ENCODE measurements around the gene ROS1. TPM values are rescaled to one million over a fixed set of nuclear protein-coding genes. Genes with fewer than 3 reads are reported as not detected.

Gene ROS1
- total and polyA plus RNA-seq, 5 donors from 2014 or later: not detected

DNA sequence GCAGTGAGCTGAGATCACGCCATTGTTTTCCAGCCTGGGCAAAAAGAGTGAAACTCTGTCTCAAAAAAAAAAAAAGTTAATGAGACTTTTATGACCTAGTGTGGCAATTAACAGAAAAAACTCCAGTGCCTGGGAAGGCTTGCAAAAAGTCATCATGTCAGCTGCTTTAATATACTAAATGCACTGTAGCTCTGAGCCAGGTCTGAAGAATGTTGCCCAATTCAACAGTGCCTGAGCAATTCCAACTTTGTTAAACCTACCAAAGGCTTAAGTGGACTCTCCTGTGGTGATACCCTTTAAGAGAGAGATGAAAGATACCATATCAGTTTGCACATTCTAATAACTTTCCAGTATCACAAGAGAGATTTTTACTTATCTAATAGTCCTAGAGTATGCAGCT lies 6.5 kb upstream of the ROS1 start:
- Mint-ChIP-seq H3K27ac (no peak overlapping the region), H3K4me3 (no peak overlapping the region), H3K27me3 (peaks cover 25% of the 10 kb centered on the region), H3K4me1 (no peaks in the 10 kb centered on the region), H3K36me3 (no peaks in the 10 kb centered on the region), H3K9me3 (peaks cover 0 to 1% (median 0%) of the 10 kb centered on the region in 7 donors)
- no peak overlapping the region for H3K4me3 ChIP-seq (ENCODE audit: low read depth, low read length)
- no peaks in the 10 kb centered on the region for H3K9me3 ChIP-seq (ENCODE audit: control insufficient read depth in 2 of 2, low read length in 2 of 2)
- H3K36me3 ChIP-seq (ENCODE audit: control insufficient read depth, insufficient read depth, low read length): no peaks in the 10 kb centered on the region
- ATAC-seq (ENCODE audit: low read depth in 2 of 2) (no peak), DNase-seq (no peak)
- no peaks in the 10 kb centered on the region for H3K4me1 ChIP-seq (ENCODE audit: control insufficient read depth, insufficient read depth, low read length, poor library complexity, severe bottlenecking)
- no peak overlapping the region for H3K27ac ChIP-seq (ENCODE audit: insufficient read depth, low read length, poor library complexity, severe bottlenecking)
- peaks cover 6% of the 10 kb centered on the region for H3K27me3 ChIP-seq (ENCODE audit: control insufficient read depth, insufficient read depth, low read length)

DNA sequence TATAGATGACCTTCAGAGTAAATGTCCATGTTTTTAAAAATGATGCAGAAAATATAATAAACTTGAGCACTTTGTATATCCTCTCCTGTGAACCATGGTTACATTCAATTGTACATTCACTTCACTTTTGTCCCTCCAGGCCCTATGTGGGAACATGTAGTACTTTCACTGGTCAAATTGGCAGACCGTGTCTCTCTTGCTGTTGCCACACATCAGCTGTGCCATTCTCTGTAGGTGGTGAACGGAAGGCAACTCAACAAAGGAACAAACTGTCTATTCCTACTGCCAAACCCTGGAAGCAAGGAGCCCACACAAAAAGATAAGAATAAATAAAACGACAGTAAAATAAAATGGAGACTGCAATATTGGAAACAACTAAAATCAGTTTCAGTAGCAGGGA lies 2.0 kb downstream of the ROS1 start:
- Mint-ChIP-seq H3K27me3 (peaks cover 8% of the 10 kb centered on the region), H3K9me3 (peaks cover 0 to 1% (median 0%) of the 10 kb centered on the region in 7 donors), H3K36me3 (no peaks in the 10 kb centered on the region), H3K27ac (no peak overlapping the region), H3K4me3 (no peak overlapping the region), H3K4me1 (no peaks in the 10 kb centered on the region)
- H3K4me1 ChIP-seq (ENCODE audit: control insufficient read depth, insufficient read depth, low read length, poor library complexity, severe bottlenecking): no peaks in the 10 kb centered on the region
- ATAC-seq (ENCODE audit: low read depth in 2 of 2) (no peak), DNase-seq (no peak)
- H3K27me3 ChIP-seq (ENCODE audit: control insufficient read depth, insufficient read depth, low read length): peaks cover 2% of the 10 kb centered on the region
- H3K36me3 ChIP-seq (ENCODE audit: control insufficient read depth, insufficient read depth, low read length): no peaks in the 10 kb centered on the region
- H3K9me3 ChIP-seq (ENCODE audit: control insufficient read depth in 2 of 2, low read length in 2 of 2): no peaks in the 10 kb centered on the region
- no peak overlapping the region for H3K4me3 ChIP-seq (ENCODE audit: low read depth, low read length)
- H3K27ac ChIP-seq (ENCODE audit: insufficient read depth, low read length, poor library complexity, severe bottlenecking): no peak overlapping the region

DNA sequence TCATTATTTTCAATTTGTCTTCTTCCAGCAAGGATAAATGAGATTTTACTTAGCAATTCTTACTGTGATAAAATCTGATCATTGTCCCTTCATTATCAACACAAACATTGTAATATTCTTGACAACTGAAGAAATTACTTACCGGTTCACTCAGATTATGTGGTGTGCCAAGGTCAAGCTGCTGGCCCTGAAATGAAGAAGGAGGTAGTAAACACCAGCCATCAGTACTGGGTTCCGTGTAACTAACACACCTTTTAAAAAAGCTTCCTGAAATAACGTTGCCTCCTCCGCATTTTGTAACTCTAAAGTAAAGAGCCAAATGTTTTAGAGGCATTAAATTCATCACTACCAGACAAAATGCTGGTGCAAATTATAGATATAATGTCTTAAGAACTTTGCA lies 7.4 kb downstream of the ROS1 start:
- Histone ChIP-seq H3K4me1 (ENCODE audit: control insufficient read depth, insufficient read depth, low read length, poor library complexity, severe bottlenecking) (no peaks in the 10 kb centered on the region), H3K27ac (ENCODE audit: insufficient read depth, low read length, poor library complexity, severe bottlenecking) (no peak overlapping the region), H3K4me3 (ENCODE audit: low read depth, low read length) (no peak overlapping the region), H3K9me3 (ENCODE audit: control insufficient read depth in 2 of 2, low read length in 2 of 2) (no peaks in the 10 kb centered on the region), H3K27me3 (ENCODE audit: control insufficient read depth, insufficient read depth, low read length) (no peaks in the 10 kb centered on the region), H3K36me3 (ENCODE audit: control insufficient read depth, insufficient read depth, low read length) (no peaks in the 10 kb centered on the region)
- no peaks in the 10 kb centered on the region for H3K4me1 Mint-ChIP-seq
- H3K27ac Mint-ChIP-seq: no peak overlapping the region
- ATAC-seq (ENCODE audit: low read depth in 2 of 2): no peak
- H3K27me3 Mint-ChIP-seq: peaks cover 9% of the 10 kb centered on the region
- no peak overlapping the region for H3K4me3 Mint-ChIP-seq
- no peak for DNase-seq
- no peaks in the 10 kb centered on the region for H3K9me3 Mint-ChIP-seq
- no peaks in the 10 kb centered on the region for H3K36me3 Mint-ChIP-seq

- Histone ChIP-seq H3K4me1 (ENCODE audit: control insufficient read depth, insufficient read depth, low read length, poor library complexity, severe bottlenecking) (no peaks in the 10 kb centered on the region), H3K27me3 (ENCODE audit: control insufficient read depth, insufficient read depth, low read length) (no peaks in the 10 kb centered on the region), H3K9me3 (ENCODE audit: control insufficient read depth in 2 of 2, low read length in 2 of 2) (no peaks in the 10 kb centered on the region), H3K27ac (ENCODE audit: insufficient read depth, low read length, poor library complexity, severe bottlenecking) (no peak overlapping the region), H3K36me3 (ENCODE audit: control insufficient read depth, insufficient read depth, low read length) (no peaks in the 10 kb centered on the region), H3K4me3 (ENCODE audit: low read depth, low read length) (no peak overlapping the region)
- Mint-ChIP-seq H3K4me1 (no peaks in the 10 kb centered on the region), H3K36me3 (no peaks in the 10 kb centered on the region), H3K27ac (no peak overlapping the region), H3K9me3 (no peaks in the 10 kb centered on the region), H3K27me3 (peaks cover 9% of the 10 kb centered on the region), H3K4me3 (no peak overlapping the region)
- ATAC-seq (ENCODE audit: low read depth in 2 of 2): no peak
- DNase-seq: no peak
Observed at GRCh38 chr6:117417851-117418250, 7.9 kb downstream of the ROS1 start.

- DNase-seq (no peak), ATAC-seq (ENCODE audit: low read depth in 2 of 2) (no peak)
Observed at GRCh38 chr6:117414770-117415169, 11.0 kb downstream of the ROS1 start.

DNA sequence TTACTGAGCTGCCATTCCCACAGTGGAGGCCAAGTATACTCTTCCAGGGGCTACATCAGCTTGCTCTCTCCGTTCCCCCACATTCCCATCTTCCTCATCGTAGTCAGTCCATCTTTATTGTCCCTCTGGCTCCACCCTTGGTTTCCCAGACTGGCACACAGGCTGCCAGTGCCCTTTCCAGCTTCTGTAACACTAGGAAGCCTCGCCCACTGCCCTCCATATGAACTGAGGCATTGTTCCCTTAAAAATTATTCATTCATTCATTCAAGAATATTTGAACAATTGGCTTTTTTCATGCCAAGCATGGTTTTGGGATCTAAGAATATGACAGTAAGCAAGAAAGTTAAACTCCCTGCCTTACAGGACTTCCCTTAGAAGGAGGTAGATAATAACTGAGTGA lies 14.3 kb downstream of the ROS1 start:
- no peaks in the 10 kb centered on the region for H3K36me3 ChIP-seq (ENCODE audit: control insufficient read depth, insufficient read depth, low read length)
- no peaks in the 10 kb centered on the region for H3K27me3 ChIP-seq (ENCODE audit: control insufficient read depth, insufficient read depth, low read length)
- no peak overlapping the region for H3K4me3 Mint-ChIP-seq
- H3K4me1 Mint-ChIP-seq: no peaks in the 10 kb centered on the region
- no peaks in the 10 kb centered on the region for H3K36me3 Mint-ChIP-seq
- H3K27ac Mint-ChIP-seq: no peak overlapping the region
- H3K27me3 Mint-ChIP-seq: peaks cover 16% of the 10 kb centered on the region
- ATAC-seq (ENCODE audit: low read depth in 2 of 2) (no peak), DNase-seq (no peak)
- no peak overlapping the region for H3K4me3 ChIP-seq (ENCODE audit: low read depth, low read length)
- no peak overlapping the region for H3K27ac ChIP-seq (ENCODE audit: insufficient read depth, low read length, poor library complexity, severe bottlenecking)
- H3K9me3 Mint-ChIP-seq: peaks cover 0 to 1% (median 0%) of the 10 kb centered on the region in 7 donors
- H3K9me3 ChIP-seq (ENCODE audit: control insufficient read depth in 2 of 2, low read length in 2 of 2): no peaks in the 10 kb centered on the region
- no peaks in the 10 kb centered on the region for H3K4me1 ChIP-seq (ENCODE audit: control insufficient read depth, insufficient read depth, low read length, poor library complexity, severe bottlenecking)

More at GRCh38 chr6:117414770-117415169, 11.0 kb downstream of the ROS1 start:
- Histone ChIP-seq H3K4me1 (ENCODE audit: control insufficient read depth, insufficient read depth, low read length, poor library complexity, severe bottlenecking) (no peaks in the 10 kb centered on the region), H3K27me3 (ENCODE audit: control insufficient read depth, insufficient read depth, low read length) (no peaks in the 10 kb centered on the region), H3K27ac (ENCODE audit: insufficient read depth, low read length, poor library complexity, severe bottlenecking) (no peak overlapping the region), H3K4me3 (ENCODE audit: low read depth, low read length) (no peak overlapping the region), H3K9me3 (ENCODE audit: control insufficient read depth in 2 of 2, low read length in 2 of 2) (no peaks in the 10 kb centered on the region), H3K36me3 (ENCODE audit: control insufficient read depth, insufficient read depth, low read length) (no peaks in the 10 kb centered on the region)
- H3K27ac Mint-ChIP-seq: no peak overlapping the region
- no peaks in the 10 kb centered on the region for H3K9me3 Mint-ChIP-seq
- no peak overlapping the region for H3K4me3 Mint-ChIP-seq
- no peaks in the 10 kb centered on the region for H3K36me3 Mint-ChIP-seq
- peaks cover 20% of the 10 kb centered on the region for H3K27me3 Mint-ChIP-seq
- no peaks in the 10 kb centered on the region for H3K4me1 Mint-ChIP-seq

- no peak for ATAC-seq (ENCODE audit: low read depth in 2 of 2)
- Histone ChIP-seq H3K4me3 (ENCODE audit: low read depth, low read length) (no peak overlapping the region), H3K27me3 (ENCODE audit: control insufficient read depth, insufficient read depth, low read length) (no peaks in the 10 kb centered on the region), H3K36me3 (ENCODE audit: control insufficient read depth, insufficient read depth, low read length) (no peaks in the 10 kb centered on the region), H3K4me1 (ENCODE audit: control insufficient read depth, insufficient read depth, low read length, poor library complexity, severe bottlenecking) (no peaks in the 10 kb centered on the region), H3K9me3 (ENCODE audit: control insufficient read depth in 2 of 2, low read length in 2 of 2) (no peaks in the 10 kb centered on the region), H3K27ac (ENCODE audit: insufficient read depth, low read length, poor library complexity, severe bottlenecking) (no peak overlapping the region)
- Mint-ChIP-seq H3K4me1 (no peaks in the 10 kb centered on the region), H3K27ac (no peak overlapping the region), H3K4me3 (no peak overlapping the region), H3K27me3 (peaks cover 16% of the 10 kb centered on the region), H3K36me3 (no peaks in the 10 kb centered on the region), H3K9me3 (peaks cover 0 to 1% (median 0%) of the 10 kb centered on the region in 7 donors)
- no peak for DNase-seq
Observed at GRCh38 chr6:117409863-117410262, 15.9 kb downstream of the ROS1 start.

DNA sequence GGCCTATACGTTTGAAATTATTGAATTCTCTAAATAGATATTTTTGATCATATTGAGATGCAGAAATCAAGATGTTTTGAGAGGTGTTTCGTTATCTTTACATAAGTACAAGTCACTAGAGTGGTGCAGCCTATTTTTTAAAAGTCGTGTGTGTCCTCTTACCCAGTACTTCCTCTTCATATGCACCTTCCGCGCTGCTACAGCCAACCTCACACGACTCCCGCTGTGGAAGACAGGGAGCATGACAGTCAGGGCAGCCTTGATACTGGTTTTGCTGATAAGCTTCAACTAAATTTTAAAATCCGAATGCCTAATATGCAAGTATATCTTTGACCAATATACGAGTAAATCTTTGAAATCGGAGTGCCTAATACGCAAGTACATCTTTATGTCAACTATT lies 16.3 kb downstream of the ROS1 start:
- DNase-seq (no peak), ATAC-seq (ENCODE audit: low read depth in 2 of 2) (no peak)
- Mint-ChIP-seq H3K27ac (no peak overlapping the region), H3K4me1 (no peaks in the 10 kb centered on the region), H3K36me3 (no peaks in the 10 kb centered on the region), H3K4me3 (no peak overlapping the region), H3K27me3 (peaks cover 18% of the 10 kb centered on the region), H3K9me3 (peaks cover 0 to 1% (median 0%) of the 10 kb centered on the region in 7 donors)
- no peaks in the 10 kb centered on the region for H3K9me3 ChIP-seq (ENCODE audit: control insufficient read depth in 2 of 2, low read length in 2 of 2)
- no peak overlapping the region for H3K4me3 ChIP-seq (ENCODE audit: low read depth, low read length)
- H3K27me3 ChIP-seq (ENCODE audit: control insufficient read depth, insufficient read depth, low read length): no peaks in the 10 kb centered on the region
- H3K36me3 ChIP-seq (ENCODE audit: control insufficient read depth, insufficient read depth, low read length): no peaks in the 10 kb centered on the region
- no peaks in the 10 kb centered on the region for H3K4me1 ChIP-seq (ENCODE audit: control insufficient read depth, insufficient read depth, low read length, poor library complexity, severe bottlenecking)
- H3K27ac ChIP-seq (ENCODE audit: insufficient read depth, low read length, poor library complexity, severe bottlenecking): no peak overlapping the region

Data from CD4-positive, CD25-positive, alpha-beta regulatory T cell (primary cell).